Nephron progenitor cell (in vitro differentiated cells): ENCODE results near the gene SYT7.

ENCODE experiments used
- DNase-seq: peaks from one replicate; pipeline ENCODE4 v3.0.0; 2021
- H3K27ac Mint-ChIP-seq: 2 replicates; pipeline ENCODE4 v1.8.0; 2021; ENCODE audit warnings: mild to moderate bottlenecking, moderate library complexity, mixed read lengths
- H3K27me3 Mint-ChIP-seq: 2 replicates; pipeline ENCODE4 v1.8.0; 2021; ENCODE audit warnings: mild to moderate bottlenecking, low read depth, mixed read lengths; ENCODE audit not compliant: poor library complexity
- H3K36me3 Mint-ChIP-seq: 2 replicates; pipeline ENCODE4 v1.8.0; 2021; ENCODE audit warnings: low read depth, mixed read lengths
- H3K4me1 Mint-ChIP-seq: 2 replicates; pipeline ENCODE4 v1.8.0; 2021; ENCODE audit warnings: mixed read lengths
- H3K4me3 Mint-ChIP-seq: 2 replicates; pipeline ENCODE4 v1.8.0; 2021; ENCODE audit warnings: mild to moderate bottlenecking, moderate library complexity, mixed read lengths
- H3K9me3 Mint-ChIP-seq: 2 replicates; pipeline ENCODE4 v1.8.0; 2021; ENCODE audit warnings: mild to moderate bottlenecking, moderate library complexity, mixed read lengths
- CTCF ChIP-seq: fragments of 200-600 bp; sonication (generic); IDR thresholded peaks from 2 replicates; pipeline ENCODE4 v1.5.0; 2021; ENCODE audit warnings: antibody characterized with exemption

Gene SYT7

GRCh38 chr11:61489833-61490721 lies 90.8 kb downstream of the SYT7 start:
- no peaks in the 10 kb centered on the region for H3K9me3 Mint-ChIP-seq
- H3K4me3 Mint-ChIP-seq, result peak overlapping the region; percentile 65
- peaks cover 5% of the 10 kb centered on the region for H3K36me3 Mint-ChIP-seq
- peaks cover 84% of the 10 kb centered on the region for H3K4me1 Mint-ChIP-seq
- peak; percentile 59 for DNase-seq
- H3K27me3 Mint-ChIP-seq, result peaks cover 10% of the 10 kb centered on the region
- no peak overlapping the region for H3K27ac Mint-ChIP-seq
- TF ChIP-seq CTCF, result no peak

GRCh38 chr11:61488651-61489291 lies 92.1 kb downstream of the SYT7 start:
- H3K27ac Mint-ChIP-seq, result peak overlapping the region; percentile 94
- peaks cover 86% of the 10 kb centered on the region for H3K4me1 Mint-ChIP-seq
- peak; percentile 80 for DNase-seq
- H3K9me3 Mint-ChIP-seq, result no peaks in the 10 kb centered on the region
- peaks cover 8% of the 10 kb centered on the region for H3K27me3 Mint-ChIP-seq
- H3K36me3 Mint-ChIP-seq, result peaks cover 5% of the 10 kb centered on the region
- no peak for TF ChIP-seq CTCF
- peak overlapping the region; percentile 72 for H3K4me3 Mint-ChIP-seq

- Mint-ChIP-seq H3K9me3 (no peaks in the 10 kb centered on the region), H3K4me3 (no peak overlapping the region), H3K27me3 (peaks cover 8% of the 10 kb centered on the region), H3K36me3 (peaks cover 5% of the 10 kb centered on the region), H3K27ac (no peak overlapping the region), H3K4me1 (peaks cover 90% of the 10 kb centered on the region)
- TF ChIP-seq CTCF, result no peak
- no peak for DNase-seq
Measured at GRCh38 chr11:61487342-61488025, 93.4 kb downstream of the SYT7 start.

- peaks cover 91% of the 10 kb centered on the region for H3K4me1 Mint-ChIP-seq
Measured at GRCh38 chr11:61486779-61487178, 94.1 kb downstream of the SYT7 start.

GRCh38 chr11:61486011-61486620 lies 94.8 kb downstream of the SYT7 start:
- H3K36me3 Mint-ChIP-seq, result peaks cover 5% of the 10 kb centered on the region
- H3K4me3 Mint-ChIP-seq, result peak overlapping the region; percentile 35
- no peaks in the 10 kb centered on the region for H3K9me3 Mint-ChIP-seq
- no peak for DNase-seq
- peak overlapping the region; percentile 30 for H3K27ac Mint-ChIP-seq
- TF ChIP-seq CTCF, result no peak
- H3K4me1 Mint-ChIP-seq, result peaks cover 96% of the 10 kb centered on the region
- peaks cover 6% of the 10 kb centered on the region for H3K27me3 Mint-ChIP-seq

More at GRCh38 chr11:61486779-61487178, 94.1 kb downstream of the SYT7 start:
- Mint-ChIP-seq H3K27ac (peak overlapping the region; percentile 30), H3K9me3 (no peaks in the 10 kb centered on the region), H3K4me3 (peak overlapping the region; percentile 35), H3K27me3 (peaks cover 6% of the 10 kb centered on the region), H3K36me3 (peaks cover 5% of the 10 kb centered on the region)
- TF ChIP-seq CTCF, result no peak
- DNase-seq, result no peak
